ENCODE results near the gene PTGER1. TPM values are rescaled to one million over a fixed set of nuclear protein-coding genes. Genes with fewer than 3 reads are reported as not detected.
A peak's percentile ranks its signal among the peaks of the same experiment; 100 is the strongest.

The PTGER1 gene
- total RNA-seq, 3 donors from 2014 or later: 0.48 to 1.3 TPM; not detected in 1

DNA sequence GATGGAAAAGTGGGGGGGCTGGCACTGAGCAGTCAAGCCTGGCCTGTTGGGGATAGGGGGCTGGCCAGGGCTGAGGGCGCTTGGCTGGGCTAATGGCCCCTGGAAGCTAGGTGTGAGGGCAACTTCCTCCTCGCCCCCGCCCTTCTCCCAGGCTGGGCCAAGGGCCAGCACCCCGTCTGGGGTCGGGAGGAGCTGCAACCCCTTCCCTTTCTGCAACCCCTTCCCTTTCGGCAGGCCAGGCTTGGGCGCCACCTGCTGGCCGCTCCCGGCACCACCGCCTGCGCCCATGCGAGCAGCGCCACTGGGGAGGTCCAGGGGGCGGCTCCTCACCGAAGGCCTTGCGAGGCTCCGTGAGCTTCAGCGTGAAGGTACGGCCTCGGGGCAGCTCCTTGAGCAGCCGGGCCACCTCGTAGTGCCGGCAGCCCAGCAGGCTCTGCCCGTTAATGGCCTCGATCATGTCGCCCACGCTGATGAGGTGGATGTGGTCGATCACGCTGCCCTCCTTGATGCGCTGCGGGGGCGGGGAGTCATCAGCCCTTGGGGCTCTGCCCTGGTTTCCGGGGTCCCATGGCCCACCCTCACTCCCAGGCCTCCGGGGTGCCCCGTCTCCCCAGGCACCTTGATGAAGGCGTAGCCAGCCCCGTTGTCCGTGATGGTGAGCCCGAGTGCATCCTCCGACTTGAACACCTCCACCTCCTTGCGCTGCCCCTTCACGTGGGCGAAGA, 5.0 kb upstream of the PTGER1 start:
- TF ChIP-seq CTCF (IDR thresholded peaks at IDR 0.05) (peak in 2 of 3 donors; percentile 40 to 53), POLR2A (IDR thresholded peaks at IDR 0.05) (no peak)
- Histone ChIP-seq H3K27ac (no peak overlapping the region), H3K4me1 (peaks cover 0 to 5% of the 10 kb centered on the region in 2 donors), H3K4me3 (no peak overlapping the region), H3K36me3 (peaks cover 5% of the 10 kb centered on the region), H3K27me3 (no peaks in the 10 kb centered on the region), H3K9me3 (no peaks in the 10 kb centered on the region)
- intact Hi-C loops (cut with DNase I; ENCODE audit: low total_unique reads): no loop called here
- no peak for DNase-seq (ENCODE audit: low spot score in 2 of 2)

DNA sequence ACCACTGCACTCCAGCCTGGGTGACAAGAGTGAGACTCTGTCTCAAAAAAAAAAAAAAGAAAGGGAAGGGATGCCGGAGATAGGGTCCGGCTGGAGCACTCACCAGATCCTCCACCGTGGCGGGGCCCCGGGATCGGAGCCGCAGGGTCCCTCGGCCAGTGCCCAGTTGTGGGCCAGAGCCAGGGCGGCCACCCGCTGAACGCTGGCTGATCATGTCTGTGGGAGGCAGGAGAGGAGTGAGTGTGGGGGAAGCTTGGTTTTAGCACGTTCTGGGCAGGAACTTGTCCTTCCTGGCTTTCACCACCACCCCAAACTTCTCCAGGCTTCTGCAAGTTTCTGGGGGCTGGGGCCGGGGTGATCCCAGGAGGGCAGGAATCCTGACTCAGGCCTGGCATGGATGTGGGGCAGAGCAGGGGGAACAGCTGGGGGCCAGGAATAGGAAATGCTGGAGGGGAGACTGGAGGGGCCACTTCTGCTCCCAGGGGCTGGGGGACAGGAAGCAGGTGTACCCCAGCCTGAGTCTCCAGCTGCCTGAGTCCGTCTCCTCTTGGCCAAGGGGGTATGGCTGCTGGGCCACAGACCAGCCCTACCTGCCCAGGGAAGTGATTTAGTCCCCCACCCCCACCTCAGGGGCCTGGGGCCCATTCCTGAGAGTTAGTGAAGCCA, 4.3 kb upstream of the PTGER1 start:
- no peaks in the 10 kb centered on the region for H3K9me3 ChIP-seq
- peaks cover 5% of the 10 kb centered on the region for H3K36me3 ChIP-seq
- no peaks in the 10 kb centered on the region for H3K27me3 ChIP-seq
- DNase-seq (ENCODE audit: low spot score in 2 of 2): no peak
- no peak overlapping the region for H3K27ac ChIP-seq
- TF ChIP-seq CTCF (IDR thresholded peaks at IDR 0.05) (no peak), POLR2A (IDR thresholded peaks at IDR 0.05) (no peak), POLR2AphosphoS5 (IDR thresholded peaks at IDR 0.05) (no peak)
- H3K4me3 ChIP-seq: no peak overlapping the region
- H3K4me1 ChIP-seq: peaks cover 0 to 7% of the 10 kb centered on the region in 2 donors
- intact Hi-C loops (cut with DNase I; ENCODE audit: low total_unique reads): no loop called here

DNA sequence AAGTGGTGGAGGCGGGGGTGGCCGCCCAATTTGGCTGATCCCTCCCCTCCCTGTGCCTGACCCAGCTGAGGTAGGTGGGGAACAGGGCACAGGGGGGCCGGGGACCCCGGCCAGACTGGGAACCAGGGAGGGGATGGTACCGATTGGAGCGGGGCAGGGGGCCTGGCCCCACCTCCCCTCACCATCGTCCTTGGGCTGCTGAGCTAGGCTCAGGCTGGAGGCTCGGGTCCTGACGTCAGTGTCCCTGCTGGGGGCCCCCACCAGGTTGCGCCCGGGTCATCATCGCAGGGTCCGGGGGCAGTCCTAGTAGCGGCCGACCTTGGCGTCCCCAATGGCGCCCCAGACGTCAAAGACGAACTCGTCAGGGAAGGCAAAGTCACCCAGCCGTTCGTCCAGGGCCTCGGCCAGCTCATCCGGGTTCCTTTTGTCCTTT, 3.0 kb upstream of the PTGER1 start:
- Histone ChIP-seq H3K4me3 (no peak overlapping the region), H3K27me3 (peaks cover 0 to under 1% of the 10 kb centered on the region in 2 donors), H3K9me3 (no peaks in the 10 kb centered on the region), H3K4me1 (peaks cover 0 to 7% of the 10 kb centered on the region in 2 donors), H3K36me3 (peaks cover 5% of the 10 kb centered on the region), H3K27ac (peak overlapping the region in 1 of 2 donors; percentile 52)
- intact Hi-C loops (cut with DNase I; ENCODE audit: low total_unique reads): no loop called here
- TF ChIP-seq POLR2A (IDR thresholded peaks at IDR 0.05): no peak
- no peak for TF ChIP-seq CTCF (IDR thresholded peaks at IDR 0.05)
- TF ChIP-seq POLR2AphosphoS5 (IDR thresholded peaks at IDR 0.05): no peak
- no peak for DNase-seq (ENCODE audit: low spot score in 2 of 2)

DNA sequence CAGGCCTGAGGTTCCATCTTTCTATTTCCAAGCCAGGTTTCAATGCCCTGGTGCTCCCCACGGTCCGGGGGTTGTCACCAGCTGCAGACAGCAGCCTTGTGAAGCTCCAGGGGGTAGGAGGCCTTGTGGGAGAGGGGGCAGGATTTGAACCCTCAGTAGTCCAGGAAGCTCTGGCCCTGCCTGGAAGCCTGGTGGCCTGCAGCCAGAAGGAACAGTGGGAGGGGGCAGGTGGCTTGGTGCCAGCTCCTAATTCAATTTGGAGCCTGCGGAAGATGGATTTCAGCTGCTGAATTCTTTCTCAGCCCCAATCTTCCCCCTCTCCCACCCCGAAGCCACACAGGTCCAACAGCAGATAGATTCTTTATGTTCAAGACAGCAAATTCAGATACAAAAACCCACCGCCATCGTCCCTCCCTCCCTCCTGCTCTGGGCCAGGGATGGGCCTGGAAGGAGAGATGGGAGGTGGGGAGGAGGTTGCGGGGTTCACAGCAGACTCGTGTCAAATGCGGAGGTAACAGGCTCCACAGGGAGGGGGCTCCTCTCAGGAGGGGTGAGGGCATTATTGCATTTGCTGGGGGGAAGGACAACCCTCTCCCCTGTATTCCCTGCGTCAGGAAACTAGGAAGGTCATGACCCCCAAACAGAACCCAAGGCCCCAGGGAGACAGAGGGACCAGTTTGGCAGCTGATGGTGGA, 2.4 kb upstream of the PTGER1 start:
- intact Hi-C loops (cut with DNase I; ENCODE audit: low total_unique reads): no loop called here
- no peaks in the 10 kb centered on the region for H3K9me3 ChIP-seq
- DNase-seq (ENCODE audit: low spot score in 2 of 2): no peak
- peaks cover 0 to 3% of the 10 kb centered on the region in 2 donors for H3K27me3 ChIP-seq
- no peak overlapping the region for H3K4me3 ChIP-seq
- H3K27ac ChIP-seq: peak overlapping the region in 1 of 2 donors; percentile 52
- H3K36me3 ChIP-seq: peaks cover 5% of the 10 kb centered on the region
- H3K4me1 ChIP-seq: peaks cover 0 to 7% of the 10 kb centered on the region in 2 donors
- TF ChIP-seq POLR2A (IDR thresholded peaks at IDR 0.05) (no peak), CTCF (IDR thresholded peaks at IDR 0.05) (no peak), POLR2AphosphoS5 (IDR thresholded peaks at IDR 0.05) (no peak)

Measured in breast epithelium (tissue), 4 donors.